Measurements from ENCODE around the gene CARD11. TPM values are rescaled to one million over a fixed set of nuclear protein-coding genes. Genes with fewer than 3 reads are reported as not detected.

Gene CARD11
- polyA plus RNA-seq, 1 donor from 2014 or later: not detected

- H4K20me1 ChIP-seq (ENCODE audit: insufficient read depth): no peaks in the 10 kb centered on the region
- no peaks in the 10 kb centered on the region for H3K36me3 ChIP-seq (ENCODE audit: insufficient read depth, low read length)
- no peak overlapping the region for H3K27ac ChIP-seq (ENCODE audit: low read length)
- no peaks in the 10 kb centered on the region for H3K9me2 ChIP-seq (ENCODE audit: insufficient read depth, low read length)
- no peak overlapping the region for H2AFZ ChIP-seq (ENCODE audit: low read depth, low read length)
- no peak overlapping the region for H3K9ac ChIP-seq (ENCODE audit: low read length)
- H3K9me3 ChIP-seq (ENCODE audit: low read length): no peaks in the 10 kb centered on the region
- no peak overlapping the region for H3K4me3 ChIP-seq (ENCODE audit: low read length)
- no peaks in the 10 kb centered on the region for H3K27me3 ChIP-seq (ENCODE audit: insufficient read depth, low read depth, low read length)
- H3K4me2 ChIP-seq (ENCODE audit: low read length): no peak overlapping the region
- TF ChIP-seq MXI1 (conservative IDR thresholded peaks at IDR 0.05; ENCODE audit: poor library complexity, severe bottlenecking): no peak
- no peak for TF ChIP-seq SMC3 (conservative IDR thresholded peaks at IDR 0.05; ENCODE audit: poor library complexity)
- TF ChIP-seq TAF1 (IDR thresholded peaks at IDR 0.05; ENCODE audit: low read depth): no peak
- no peak for TF ChIP-seq RAD21 (conservative IDR thresholded peaks at IDR 0.05)
- TF ChIP-seq CTCF (IDR thresholded peaks at IDR 0.05; ENCODE audit: poor library complexity, severe bottlenecking): no peak
- H3F3A ChIP-seq (ENCODE audit: insufficient read depth, low read length, poor library complexity, severe bottlenecking): no peaks in the 10 kb centered on the region
- H3K79me2 ChIP-seq (replicated peaks; ENCODE audit: insufficient read depth, low read length): no peaks in the 10 kb centered on the region
These were observed 117.4 kb downstream of the CARD11 start for GRCh38 chr7:2926120-2926895.

GRCh38 chr7:2924866-2925840, 118.5 kb downstream of the CARD11 start:
- H3K4me2 ChIP-seq (ENCODE audit: low read length): no peak overlapping the region
- no peaks in the 10 kb centered on the region for H3K27me3 ChIP-seq (ENCODE audit: insufficient read depth, low read depth, low read length)
- H3F3A ChIP-seq (ENCODE audit: insufficient read depth, low read length, poor library complexity, severe bottlenecking): no peaks in the 10 kb centered on the region
- H3K79me2 ChIP-seq (replicated peaks; ENCODE audit: insufficient read depth, low read length): no peaks in the 10 kb centered on the region
- no peak overlapping the region for H3K27ac ChIP-seq (ENCODE audit: low read length)
- H2AFZ ChIP-seq (ENCODE audit: low read depth, low read length): no peak overlapping the region
- H4K20me1 ChIP-seq (ENCODE audit: insufficient read depth): no peaks in the 10 kb centered on the region
- TF ChIP-seq TAF1 (IDR thresholded peaks at IDR 0.05; ENCODE audit: low read depth) (no peak), EP300 (conservative IDR thresholded peaks at IDR 0.05; ENCODE audit: poor library complexity, severe bottlenecking) (no peak), RAD21 (conservative IDR thresholded peaks at IDR 0.05) (no peak), SMC3 (conservative IDR thresholded peaks at IDR 0.05; ENCODE audit: poor library complexity) (no peak), MXI1 (conservative IDR thresholded peaks at IDR 0.05; ENCODE audit: poor library complexity, severe bottlenecking) (no peak), CTCF (IDR thresholded peaks at IDR 0.05; ENCODE audit: poor library complexity, severe bottlenecking) (no peak), REST (IDR thresholded peaks at IDR 0.05; ENCODE audit: borderline replicate concordance) (no peak), EZH2 (IDR thresholded peaks at IDR 0.05; ENCODE audit: borderline replicate concordance, insufficient read depth, low read length, poor library complexity, severe bottlenecking) (no peak), POLR2AphosphoS5 (IDR thresholded peaks at IDR 0.05) (no peak)
- no peaks in the 10 kb centered on the region for H3K9me2 ChIP-seq (ENCODE audit: insufficient read depth, low read length)
- no peaks in the 10 kb centered on the region for H3K9me3 ChIP-seq (ENCODE audit: low read length)
- H3K4me3 ChIP-seq (ENCODE audit: low read length): no peak overlapping the region
- no peaks in the 10 kb centered on the region for H3K36me3 ChIP-seq (ENCODE audit: insufficient read depth, low read length)
- H3K9ac ChIP-seq (ENCODE audit: low read length): no peak overlapping the region
